Testis (tissue), 2 donors: ENCODE results near the gene GRIPAP1.

Source experiments
- CTCF ChIP-seq, 3 experiments: fragments of 450-650 bp in 2 of 3; fragments of 200-600 bp in 1 of 3; sonication (generic) in 1 of 3; IDR thresholded peaks; one replicate each; pipeline ENCODE4 v1.5.1; 2016 to 2019; ENCODE audit warnings: antibody characterized with exemption in 3 of 3, mild to moderate bottlenecking in 2 of 3, moderate library complexity in 1 of 3
- POLR2A ChIP-seq: fragments of 450-650 bp; IDR thresholded peaks from one replicate; pipeline ENCODE4 v1.6.1; 2017; ENCODE audit warnings: antibody characterized with exemption, mild to moderate bottlenecking, moderate library complexity

GRCh38 chrX:48935301-48935670, 66.8 kb downstream of the GRIPAP1 start:
- TF ChIP-seq POLR2A, result no peak
- no peak for TF ChIP-seq CTCF (IDR thresholded peaks at IDR 0.05)
